Astrocyte of the cerebellum (primary cell): ENCODE data around the gene CLIP1.
"Not testable (repeated sequence)": the region's sequence is repeated elsewhere in the genome, so short reads cannot be mapped to it uniquely, and the experiment has no call there.

Experiments
- DNase-seq: peaks from one replicate; pipeline ENCODE4 v3.0.0-alpha.2; 2011; ENCODE audit warnings: low read depth
- H3K4me3 ChIP-seq: 2 replicates; pipeline ENCODE4 v1.5.1; 2011; ENCODE audit warnings: mild to moderate bottlenecking, low read depth, low read length, moderate library complexity
- CTCF ChIP-seq: IDR thresholded peaks from 2 replicates; pipeline ENCODE4 v1.5.1; 2012; ENCODE audit warnings: low read length, low read depth, moderate library complexity, mild to moderate bottlenecking; ENCODE audit errors: missing control alignments
- in situ Hi-C: cut with HindIII; loops from 2 replicates; pipeline ENCODE4 v1.10.0; 2017; ENCODE audit warnings: low sequenced_read_pairs

The CLIP1 gene

DNA sequence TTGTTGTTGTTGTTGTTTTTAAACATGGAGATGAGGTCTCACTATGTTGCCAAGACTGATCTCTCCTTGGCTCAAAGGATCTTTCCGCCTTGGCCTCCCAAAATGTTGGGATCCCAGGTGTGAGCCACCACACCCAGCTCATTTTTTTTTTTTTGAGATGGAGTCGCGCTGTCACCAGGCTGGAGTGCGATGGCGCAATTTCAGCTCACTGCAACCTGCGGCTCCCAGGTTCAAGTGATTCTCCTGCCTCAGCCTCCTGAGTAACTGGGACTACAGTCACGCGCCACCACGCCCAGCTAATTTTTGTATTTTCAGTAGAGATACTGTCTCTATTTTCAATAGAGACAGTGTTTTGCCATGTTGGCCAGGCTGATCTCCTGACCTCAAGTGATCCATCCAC lies 4.9 kb upstream of the CLIP1 start:
- H3K4me3 ChIP-seq = no peak overlapping the region
- in situ Hi-C loops = no loop called here
- no peak for TF ChIP-seq CTCF
- no peak for DNase-seq

DNA sequence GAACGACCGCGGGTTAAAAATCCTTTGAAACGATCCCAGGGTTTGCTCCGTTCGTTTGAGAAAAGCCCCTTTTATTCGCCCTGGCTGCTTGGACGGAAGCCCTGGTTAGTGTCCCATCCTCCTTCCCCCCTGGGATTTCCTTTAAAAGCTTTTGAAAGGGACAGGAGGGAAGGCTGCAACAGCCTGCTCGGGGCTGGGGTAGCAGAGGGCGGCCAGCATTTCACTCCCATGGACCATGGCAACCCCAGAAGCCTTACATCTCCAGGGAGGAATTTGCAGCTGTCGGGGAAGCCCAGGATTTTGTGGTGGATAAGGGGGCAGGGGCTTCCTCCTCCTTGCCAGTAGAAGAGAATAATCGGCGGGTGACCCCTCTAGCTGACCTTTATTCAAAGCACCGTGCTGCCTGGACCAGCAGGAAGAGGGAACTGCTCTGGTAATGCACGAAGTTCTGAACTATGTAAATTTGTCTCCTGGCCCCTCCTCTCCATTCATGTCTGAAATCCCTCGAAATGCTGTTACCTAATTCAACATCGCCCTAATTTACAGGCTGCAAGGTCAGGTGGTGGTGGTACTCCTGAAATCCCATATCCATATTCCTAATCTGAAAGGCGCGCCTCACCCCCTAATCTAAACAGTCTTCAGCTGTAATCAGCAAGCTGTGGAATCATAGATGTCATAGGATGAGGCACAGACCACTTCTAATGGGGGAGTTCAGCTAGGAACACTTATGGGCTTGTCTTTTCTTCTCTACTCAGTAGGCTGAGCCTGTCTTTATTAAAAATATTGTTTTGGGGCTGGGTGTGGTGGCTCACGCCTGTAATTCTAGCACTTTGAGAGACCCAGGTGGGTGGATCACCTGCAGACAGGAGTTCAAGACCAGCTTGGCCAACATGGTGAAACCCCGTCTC lies 1.0 kb upstream of the CLIP1 start:
- DNase-seq = no peak

DNA sequence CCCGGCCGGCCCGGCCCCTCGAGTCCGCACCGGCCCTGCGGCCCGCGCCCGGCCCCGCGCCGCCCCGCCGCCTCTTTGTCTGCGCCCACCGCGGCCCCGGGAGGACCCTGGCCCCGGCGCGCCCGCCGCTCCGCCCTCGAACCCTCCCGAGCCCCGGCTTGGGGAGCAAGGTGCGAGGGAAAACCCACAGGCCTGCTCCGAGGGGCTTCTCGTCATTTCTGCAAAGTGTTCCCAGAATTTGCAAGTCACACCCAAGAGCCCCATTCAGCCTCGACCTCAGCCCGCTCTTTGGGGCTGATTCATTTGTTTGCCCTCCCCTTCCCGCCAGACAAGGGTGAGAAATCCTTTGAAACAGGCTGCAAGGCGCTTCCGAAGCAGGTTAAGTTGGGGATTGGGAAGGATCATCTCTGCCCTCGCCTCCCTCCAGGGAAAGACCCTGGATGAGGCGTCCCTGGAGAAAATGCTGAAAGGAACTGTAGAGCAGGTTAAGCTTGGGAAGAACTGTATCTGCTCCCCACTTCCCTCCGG lies 325 bp upstream of the CLIP1 start:
- peak overlapping the region; percentile 85 for H3K4me3 ChIP-seq
- in situ Hi-C loops = no loop called here
- no peak for DNase-seq
- TF ChIP-seq CTCF = no peak

More for the DNA sequence above, 1.0 kb upstream of the CLIP1 start:
- TF ChIP-seq CTCF = no peak
- in situ Hi-C loops = no loop called here
- H3K4me3 ChIP-seq = peak overlapping the region; percentile 85

DNA sequence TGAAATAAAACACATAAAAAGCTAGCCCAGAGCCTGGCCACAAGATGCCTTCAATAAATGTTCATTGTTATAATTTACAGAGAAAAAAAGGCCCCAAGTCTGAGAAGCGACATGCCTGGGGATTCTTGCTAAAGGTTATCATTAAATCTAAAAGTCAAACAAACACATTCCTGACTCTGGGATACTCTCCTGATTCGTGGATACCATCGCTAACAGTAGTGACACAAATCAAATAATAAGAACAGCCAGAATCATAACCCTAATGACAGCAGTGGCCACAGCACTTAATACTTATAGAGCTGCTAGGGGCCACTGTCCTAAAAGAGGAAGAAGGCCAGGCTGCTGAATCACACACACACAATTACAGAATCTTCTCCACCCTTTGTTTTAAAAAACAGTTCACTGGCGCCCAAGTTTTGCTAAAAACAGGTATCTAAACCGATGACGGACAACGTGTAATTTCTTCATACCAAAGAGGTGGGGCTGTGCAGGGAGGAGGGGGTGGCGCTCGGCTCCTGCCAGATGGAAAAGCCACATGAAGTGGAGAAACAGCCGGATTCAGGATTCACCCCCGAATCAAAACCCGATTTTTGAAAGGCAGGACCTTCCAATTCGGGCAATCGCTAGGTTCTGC lies 1.2 kb downstream of the CLIP1 start:
- no peak for DNase-seq
- TF ChIP-seq CTCF = no peak
- peak overlapping the region; percentile 85 for H3K4me3 ChIP-seq
- in situ Hi-C loops = no loop called here

- in situ Hi-C loops = no loop called here
- TF ChIP-seq CTCF = no peak
- DNase-seq = no peak
- H3K4me3 ChIP-seq = peak overlapping the region; percentile 85
Observed at GRCh38 chr12:122420471-122421162, 1.9 kb downstream of the CLIP1 start.

GRCh38 chr12:122419094-122419493 lies 3.4 kb downstream of the CLIP1 start:
- DNase-seq, in situ Hi-C loops, H3K4me3 ChIP-seq: not testable (repeated sequence)

GRCh38 chr12:122415665-122416064 lies 6.8 kb downstream of the CLIP1 start:
- DNase-seq, in situ Hi-C loops, H3K4me3 ChIP-seq: not testable (repeated sequence)
